H1 (cell line): ENCODE results near the gene NEDD4L. TPM values are rescaled to one million over a fixed set of nuclear protein-coding genes. Genes with fewer than 3 reads are reported as not detected.

Experiments
- BCL11A ChIP-seq, 2 experiments: IDR thresholded peaks; one replicate each; pipeline ENCODE4 v1.6.1; 2011; ENCODE audit warnings: low read depth in 2 of 2, low read length in 2 of 2, mild to moderate bottlenecking in 2 of 2
- KDM4A ChIP-seq: IDR thresholded peaks from one replicate; pipeline ENCODE4 v1.7.1; 2012; ENCODE audit warnings: low read depth, mild to moderate bottlenecking, moderate library complexity, low read length, inconsistent platforms; ENCODE audit not compliant: severe bottlenecking
- polyA plus RNA-seq, 7 experiments: library from polyadenylated mRNA; depleted of rRNA in 3 of 7; stranded (reverse) in 5 of 7; unstranded in 2 of 7; fragments of >200 nt in 5 of 7; fragments of 200-250 nt in 2 of 7; gene quantifications; 1 replicate in 5 of 7; 2 replicates in 1 of 7; 4 replicates in 1 of 7; pipeline versions ENCODE4 v1.2.1 to v1.2.3, GENCODE V29; 2011 to 2013; ENCODE audit warnings: missing spikeins in 2 of 7, mixed read lengths in 2 of 7
- total RNA-seq: library from RNA; stranded (reverse); fragmentation: NEBNext Ultra II Directional; extraction: Animal tissue kit (Norgen Biotek cat#: 25700); gene quantifications from 2 replicates; pipeline ENCODE4 v1.2.1, GENCODE V29; 2021
- TF ChIP-seq, protein P1 (sequence below): fragments of 300-600 bp; sonication (generic); IDR thresholded peaks from 2 replicates; pipeline ENCODE4 v1.7.1; 2012; ENCODE audit warnings: low read length, moderate library complexity, mild to moderate bottlenecking, inconsistent platforms; ENCODE audit not compliant: insufficient replicate concordance

Gene NEDD4L
- total and polyA plus RNA-seq, 2 of the 8 experiments (the other 6 are each of a cell fraction or from before 2014, with no cell fraction given): 37.3 to 69.8 TPM

DNA sequence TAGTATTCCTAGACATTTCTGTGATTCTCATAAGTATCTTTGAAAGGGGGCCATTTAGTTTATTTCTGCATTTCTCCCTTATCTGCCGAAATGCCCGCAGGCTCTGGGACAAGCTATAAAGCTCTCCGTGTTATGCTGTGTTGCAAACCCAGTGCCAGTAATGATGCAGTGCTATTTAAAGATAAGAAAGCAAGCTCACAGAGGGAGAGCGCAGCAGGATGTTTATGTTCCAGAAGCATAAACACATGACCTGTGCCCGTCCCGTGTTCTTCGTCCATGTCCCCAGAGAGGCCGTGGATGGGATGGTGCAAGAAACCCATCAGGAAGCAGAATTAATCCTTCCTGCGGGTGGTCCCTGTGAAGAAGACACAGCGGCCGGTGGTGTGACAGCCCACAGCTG, 99.4 kb downstream of the NEDD4L start (continued):
- TF ChIP-seq, protein P1, sequence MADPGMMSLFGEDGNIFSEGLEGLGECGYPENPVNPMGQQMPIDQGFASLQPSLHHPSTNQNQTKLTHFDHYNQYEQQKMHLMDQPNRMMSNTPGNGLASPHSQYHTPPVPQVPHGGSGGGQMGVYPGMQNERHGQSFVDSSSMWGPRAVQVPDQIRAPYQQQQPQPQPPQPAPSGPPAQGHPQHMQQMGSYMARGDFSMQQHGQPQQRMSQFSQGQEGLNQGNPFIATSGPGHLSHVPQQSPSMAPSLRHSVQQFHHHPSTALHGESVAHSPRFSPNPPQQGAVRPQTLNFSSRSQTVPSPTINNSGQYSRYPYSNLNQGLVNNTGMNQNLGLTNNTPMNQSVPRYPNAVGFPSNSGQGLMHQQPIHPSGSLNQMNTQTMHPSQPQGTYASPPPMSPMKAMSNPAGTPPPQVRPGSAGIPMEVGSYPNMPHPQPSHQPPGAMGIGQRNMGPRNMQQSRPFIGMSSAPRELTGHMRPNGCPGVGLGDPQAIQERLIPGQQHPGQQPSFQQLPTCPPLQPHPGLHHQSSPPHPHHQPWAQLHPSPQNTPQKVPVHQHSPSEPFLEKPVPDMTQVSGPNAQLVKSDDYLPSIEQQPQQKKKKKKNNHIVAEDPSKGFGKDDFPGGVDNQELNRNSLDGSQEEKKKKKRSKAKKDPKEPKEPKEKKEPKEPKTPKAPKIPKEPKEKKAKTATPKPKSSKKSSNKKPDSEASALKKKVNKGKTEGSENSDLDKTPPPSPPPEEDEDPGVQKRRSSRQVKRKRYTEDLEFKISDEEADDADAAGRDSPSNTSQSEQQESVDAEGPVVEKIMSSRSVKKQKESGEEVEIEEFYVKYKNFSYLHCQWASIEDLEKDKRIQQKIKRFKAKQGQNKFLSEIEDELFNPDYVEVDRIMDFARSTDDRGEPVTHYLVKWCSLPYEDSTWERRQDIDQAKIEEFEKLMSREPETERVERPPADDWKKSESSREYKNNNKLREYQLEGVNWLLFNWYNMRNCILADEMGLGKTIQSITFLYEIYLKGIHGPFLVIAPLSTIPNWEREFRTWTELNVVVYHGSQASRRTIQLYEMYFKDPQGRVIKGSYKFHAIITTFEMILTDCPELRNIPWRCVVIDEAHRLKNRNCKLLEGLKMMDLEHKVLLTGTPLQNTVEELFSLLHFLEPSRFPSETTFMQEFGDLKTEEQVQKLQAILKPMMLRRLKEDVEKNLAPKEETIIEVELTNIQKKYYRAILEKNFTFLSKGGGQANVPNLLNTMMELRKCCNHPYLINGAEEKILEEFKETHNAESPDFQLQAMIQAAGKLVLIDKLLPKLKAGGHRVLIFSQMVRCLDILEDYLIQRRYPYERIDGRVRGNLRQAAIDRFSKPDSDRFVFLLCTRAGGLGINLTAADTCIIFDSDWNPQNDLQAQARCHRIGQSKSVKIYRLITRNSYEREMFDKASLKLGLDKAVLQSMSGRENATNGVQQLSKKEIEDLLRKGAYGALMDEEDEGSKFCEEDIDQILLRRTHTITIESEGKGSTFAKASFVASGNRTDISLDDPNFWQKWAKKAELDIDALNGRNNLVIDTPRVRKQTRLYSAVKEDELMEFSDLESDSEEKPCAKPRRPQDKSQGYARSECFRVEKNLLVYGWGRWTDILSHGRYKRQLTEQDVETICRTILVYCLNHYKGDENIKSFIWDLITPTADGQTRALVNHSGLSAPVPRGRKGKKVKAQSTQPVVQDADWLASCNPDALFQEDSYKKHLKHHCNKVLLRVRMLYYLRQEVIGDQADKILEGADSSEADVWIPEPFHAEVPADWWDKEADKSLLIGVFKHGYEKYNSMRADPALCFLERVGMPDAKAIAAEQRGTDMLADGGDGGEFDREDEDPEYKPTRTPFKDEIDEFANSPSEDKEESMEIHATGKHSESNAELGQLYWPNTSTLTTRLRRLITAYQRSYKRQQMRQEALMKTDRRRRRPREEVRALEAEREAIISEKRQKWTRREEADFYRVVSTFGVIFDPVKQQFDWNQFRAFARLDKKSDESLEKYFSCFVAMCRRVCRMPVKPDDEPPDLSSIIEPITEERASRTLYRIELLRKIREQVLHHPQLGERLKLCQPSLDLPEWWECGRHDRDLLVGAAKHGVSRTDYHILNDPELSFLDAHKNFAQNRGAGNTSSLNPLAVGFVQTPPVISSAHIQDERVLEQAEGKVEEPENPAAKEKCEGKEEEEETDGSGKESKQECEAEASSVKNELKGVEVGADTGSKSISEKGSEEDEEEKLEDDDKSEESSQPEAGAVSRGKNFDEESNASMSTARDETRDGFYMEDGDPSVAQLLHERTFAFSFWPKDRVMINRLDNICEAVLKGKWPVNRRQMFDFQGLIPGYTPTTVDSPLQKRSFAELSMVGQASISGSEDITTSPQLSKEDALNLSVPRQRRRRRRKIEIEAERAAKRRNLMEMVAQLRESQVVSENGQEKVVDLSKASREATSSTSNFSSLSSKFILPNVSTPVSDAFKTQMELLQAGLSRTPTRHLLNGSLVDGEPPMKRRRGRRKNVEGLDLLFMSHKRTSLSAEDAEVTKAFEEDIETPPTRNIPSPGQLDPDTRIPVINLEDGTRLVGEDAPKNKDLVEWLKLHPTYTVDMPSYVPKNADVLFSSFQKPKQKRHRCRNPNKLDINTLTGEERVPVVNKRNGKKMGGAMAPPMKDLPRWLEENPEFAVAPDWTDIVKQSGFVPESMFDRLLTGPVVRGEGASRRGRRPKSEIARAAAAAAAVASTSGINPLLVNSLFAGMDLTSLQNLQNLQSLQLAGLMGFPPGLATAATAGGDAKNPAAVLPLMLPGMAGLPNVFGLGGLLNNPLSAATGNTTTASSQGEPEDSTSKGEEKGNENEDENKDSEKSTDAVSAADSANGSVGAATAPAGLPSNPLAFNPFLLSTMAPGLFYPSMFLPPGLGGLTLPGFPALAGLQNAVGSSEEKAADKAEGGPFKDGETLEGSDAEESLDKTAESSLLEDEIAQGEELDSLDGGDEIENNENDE: no peak
- no peak for TF ChIP-seq BCL11A (IDR thresholded peaks at IDR 0.05; ENCODE audit: low read depth in 2 of 2, low read length in 2 of 2)
- no peak for TF ChIP-seq KDM4A
